NCI-H1694 treated with DMSO at 0.1 percent for 48 hours (cell line): ENCODE measurements around the gene CEP85L.

ENCODE experiments used
- DNase-seq: peaks from one replicate; lab custom pipeline; 2025; lab: John Stamatoyannopoulos, UW

The CEP85L gene

DNA sequence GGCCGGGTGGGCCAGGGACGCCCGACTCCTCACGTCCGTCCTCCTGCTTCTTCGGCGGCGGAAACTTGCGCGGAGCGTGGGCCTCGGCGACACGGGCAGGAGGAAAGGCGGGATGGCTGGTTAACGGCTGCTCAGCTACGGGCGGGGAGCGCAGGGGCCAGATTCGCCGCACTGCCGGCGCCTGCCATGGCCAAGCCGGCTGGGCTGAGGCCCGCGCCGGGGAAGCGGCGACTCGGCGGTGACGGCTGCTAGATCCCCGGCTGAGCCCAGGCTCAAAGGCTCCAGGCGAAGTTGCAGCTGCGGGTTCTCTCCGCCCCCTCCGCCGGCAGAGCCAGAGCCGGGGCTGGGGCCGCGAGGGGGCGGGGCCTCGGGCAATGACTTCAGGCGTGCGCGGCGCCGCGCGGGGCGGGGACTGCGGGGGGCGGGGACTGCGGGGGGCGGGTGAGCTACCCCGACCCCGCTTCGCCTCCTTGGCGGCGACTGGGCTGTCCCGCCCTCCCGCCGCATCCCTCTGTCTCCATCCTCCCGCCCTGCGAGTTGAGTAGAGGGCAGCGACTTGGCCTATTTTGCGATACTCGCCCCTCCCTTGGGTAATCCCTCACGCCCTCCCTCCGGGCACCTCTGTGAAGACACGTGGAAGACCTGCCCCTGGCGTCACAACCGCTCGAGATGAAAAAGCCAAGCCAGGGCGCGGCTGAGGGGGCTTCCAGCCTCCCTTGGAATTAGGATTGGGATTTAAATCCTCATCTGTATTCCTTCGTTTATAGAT lies at the start of gene CEP85L:
Gene CEP85L, minus strand, starts transcription at position 310 of the 769 bp plus-strand sequence. CDS start 322 bp downstream, outside the sequence.
- DNase-seq = peak; percentile 80

DNA sequence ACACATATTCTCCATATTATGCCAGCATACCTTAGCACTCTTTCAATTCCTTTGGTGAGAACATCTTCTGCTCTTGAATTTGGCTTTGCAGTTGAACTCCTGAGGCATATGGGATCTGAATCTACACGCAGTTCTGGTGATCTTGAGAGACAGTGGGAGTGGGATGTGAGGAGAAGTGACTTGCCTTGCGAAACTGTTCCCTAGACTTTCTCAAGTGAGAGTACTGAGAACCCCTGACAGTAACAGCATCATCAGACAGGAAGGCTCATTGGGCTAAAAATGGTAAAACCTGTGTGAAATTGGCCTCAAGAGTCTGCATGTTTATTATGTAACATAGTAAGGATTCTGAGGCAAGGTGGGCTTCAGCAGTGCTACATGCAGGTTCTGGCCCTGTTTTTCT lies 49.1 kb upstream of the CEP85L start:
- DNase-seq = no peak

DNA sequence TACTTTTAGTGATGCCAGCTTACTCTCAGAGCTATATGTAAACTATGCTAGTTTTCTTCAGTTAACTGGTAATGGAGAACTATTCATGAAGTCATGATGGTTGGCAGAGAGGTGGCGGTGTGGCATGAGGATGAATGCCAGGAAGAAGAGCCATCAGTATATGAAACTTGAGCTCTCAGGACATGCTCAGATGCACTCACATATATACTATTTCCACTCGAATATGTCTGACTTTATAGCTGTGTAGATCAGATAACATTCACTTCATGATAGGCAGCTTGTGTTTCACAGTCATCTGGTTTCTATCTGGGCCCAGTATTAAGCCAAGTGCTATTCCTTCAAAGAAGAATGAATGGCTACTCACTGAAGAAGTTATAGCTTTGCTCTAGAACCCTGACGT lies 46.2 kb upstream of the CEP85L start:
- DNase-seq = no peak

DNA sequence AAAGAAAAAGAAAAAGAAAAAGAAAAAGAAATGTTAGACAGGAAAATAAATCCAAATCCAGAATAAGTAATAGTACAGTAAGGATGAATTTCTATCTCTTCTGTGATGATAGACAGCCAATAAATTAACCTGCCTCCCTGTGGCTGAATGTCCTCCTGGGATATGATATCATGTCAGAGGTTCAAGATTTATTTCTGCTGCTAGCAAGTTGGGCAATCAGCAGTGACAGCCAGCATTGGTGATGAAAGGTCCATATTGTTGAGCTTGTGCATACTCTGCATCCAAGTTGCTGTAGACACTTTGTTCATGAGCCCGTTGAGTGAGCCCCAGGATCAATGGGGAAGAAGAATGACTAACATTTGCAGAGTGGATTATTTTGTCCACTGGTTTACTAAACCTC lies 44.9 kb upstream of the CEP85L start:
- DNase-seq = no peak

DNA sequence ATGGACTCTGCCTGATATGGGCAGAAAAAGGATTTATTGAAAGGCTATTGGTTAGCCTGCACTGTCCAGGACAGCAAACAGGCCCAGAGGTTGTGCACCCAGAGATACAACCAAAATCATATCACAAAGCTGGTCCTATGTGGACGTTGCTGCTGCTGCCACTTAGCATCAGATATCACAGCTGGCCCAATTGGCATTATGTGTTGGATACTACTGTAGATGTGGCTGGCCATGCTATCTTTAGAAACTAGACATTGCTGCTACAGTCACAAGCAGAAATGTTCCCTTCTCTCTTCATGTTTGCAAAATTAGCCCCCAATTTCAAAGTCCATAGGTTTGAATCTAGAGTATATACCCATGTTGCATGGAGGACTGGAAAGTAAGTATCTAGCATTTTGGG lies 42.2 kb upstream of the CEP85L start:
- DNase-seq = no peak

DNA sequence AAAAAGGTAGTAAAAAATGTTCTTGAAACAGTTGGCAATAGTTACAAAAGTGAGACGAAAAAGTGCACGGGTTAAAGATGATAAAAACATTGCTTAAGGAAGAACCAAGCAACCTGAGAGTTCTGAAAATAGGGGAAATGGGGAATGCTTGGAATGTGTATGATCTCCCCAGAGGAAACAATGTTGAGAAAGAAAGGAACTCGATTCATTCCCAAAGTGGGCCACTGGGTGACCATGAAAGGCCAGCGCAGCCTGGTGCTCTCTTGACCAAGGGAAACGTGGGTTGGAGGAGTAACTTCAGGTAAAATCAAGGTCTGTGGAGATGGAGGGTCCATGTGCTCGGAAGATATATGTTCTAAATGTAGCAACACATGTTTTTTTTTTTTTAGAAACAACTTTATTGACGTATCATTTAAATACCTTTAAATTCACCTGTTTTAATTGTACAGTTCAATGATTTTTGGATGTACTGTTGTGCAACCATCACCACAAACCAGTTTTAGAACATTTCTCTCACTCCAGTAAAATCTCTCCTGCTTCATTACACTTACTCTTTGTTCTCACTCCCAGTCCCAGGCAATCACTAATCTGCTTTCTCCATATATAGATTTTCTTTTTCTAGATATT lies 34.5 kb upstream of the CEP85L start:
- no peak for DNase-seq

DNA sequence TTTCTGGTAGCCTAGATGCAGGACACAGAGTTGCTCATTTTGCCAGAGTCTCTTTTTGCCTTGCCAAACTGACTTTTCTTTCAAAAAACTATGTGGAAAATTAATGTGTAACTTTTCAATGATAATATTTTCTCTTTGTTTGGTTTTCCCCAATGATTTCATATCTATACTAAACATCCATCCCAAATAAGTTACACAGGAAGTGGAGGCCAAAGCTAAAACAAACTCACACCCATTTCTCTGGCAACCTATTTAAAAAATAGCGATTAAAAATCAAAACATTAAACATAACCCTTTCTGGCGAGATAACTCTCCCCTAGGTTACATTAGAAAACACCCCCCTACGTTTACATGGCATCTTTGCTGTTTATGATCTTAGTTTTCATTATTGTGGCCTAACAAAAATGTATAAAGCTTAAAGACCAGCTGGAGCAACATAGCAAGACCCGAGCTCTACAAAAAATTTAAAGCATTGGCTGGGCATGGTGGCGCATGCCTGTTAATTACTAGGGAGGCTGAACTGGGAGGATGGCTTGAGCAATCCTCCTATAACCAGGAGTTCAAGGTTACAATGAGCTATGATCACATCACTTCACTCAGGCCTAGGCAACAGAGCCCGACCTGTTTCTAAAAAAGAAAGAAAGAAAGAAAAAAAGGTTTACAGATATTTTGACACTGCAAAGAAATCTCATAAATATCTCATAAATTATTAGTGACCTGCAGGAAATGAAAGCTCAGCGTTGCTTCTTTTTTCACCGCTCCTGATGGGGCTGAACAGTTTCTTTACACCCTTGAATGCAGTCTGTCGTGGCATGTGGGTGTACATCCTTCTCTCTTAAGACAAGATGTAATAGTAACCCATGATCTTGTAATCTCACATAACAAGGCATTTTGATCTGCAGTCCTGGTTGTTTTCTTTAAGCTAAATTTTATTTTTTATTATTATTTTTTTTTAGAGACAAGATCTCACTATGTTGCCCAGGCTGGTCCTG lies 32.8 kb upstream of the CEP85L start:
- DNase-seq = no peak

DNA sequence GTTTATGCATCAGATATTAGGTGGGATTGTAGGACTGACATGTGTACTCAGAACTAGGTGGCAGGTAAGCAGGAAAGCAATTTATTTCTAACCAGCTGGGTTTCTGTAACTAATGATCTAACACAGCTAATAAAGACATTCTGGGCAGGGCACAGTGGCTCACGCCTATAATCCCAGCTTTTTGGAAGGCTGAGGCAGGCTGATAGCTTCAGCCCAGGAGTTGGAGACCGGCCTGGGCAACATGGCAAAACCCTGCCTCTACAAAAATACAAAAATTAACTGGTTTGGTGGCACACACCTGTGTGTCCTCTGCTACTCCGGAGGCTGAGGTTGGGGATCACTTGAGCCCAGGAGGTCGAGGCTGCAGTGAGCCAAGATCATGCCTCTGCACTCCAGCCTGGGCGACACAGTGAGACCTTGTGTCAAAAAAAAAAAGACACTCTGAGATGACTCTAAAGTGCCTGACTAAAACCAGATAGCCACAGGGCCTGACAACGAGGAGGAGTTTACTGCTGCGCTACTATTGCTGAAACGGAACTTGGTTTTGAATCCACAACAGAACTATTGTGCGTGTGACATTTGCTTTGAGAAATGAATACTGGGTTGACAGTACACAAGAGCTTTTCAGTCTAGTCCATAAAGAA lies 29.2 kb upstream of the CEP85L start:
- no peak for DNase-seq

DNA sequence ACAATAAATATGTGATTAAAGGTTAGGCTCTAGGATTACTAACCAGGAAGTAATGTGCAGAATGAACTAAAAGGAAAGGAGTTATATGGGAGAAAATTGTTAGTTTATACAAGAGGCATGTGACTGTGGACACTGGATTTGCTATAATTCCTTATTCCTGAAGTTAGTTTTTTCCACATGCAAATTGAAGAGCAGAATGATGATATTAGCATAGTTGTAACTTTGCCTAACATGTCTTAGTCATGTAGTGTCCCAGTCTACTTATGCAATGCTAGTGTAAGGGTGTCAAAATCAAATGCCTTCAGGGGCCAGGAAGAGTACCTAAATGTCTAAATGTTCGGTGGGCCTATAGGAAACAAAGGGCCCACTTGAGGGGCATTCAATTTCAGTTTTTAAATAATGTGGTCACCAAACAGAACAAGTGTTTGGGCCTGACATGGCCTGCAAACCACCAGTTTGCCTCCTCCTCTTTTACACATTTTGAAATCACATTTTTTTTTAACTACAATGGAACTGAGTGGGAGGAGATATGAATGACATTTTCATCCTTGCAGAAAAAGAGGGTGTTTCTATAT lies 28.0 kb upstream of the CEP85L start:
- DNase-seq = no peak

DNA sequence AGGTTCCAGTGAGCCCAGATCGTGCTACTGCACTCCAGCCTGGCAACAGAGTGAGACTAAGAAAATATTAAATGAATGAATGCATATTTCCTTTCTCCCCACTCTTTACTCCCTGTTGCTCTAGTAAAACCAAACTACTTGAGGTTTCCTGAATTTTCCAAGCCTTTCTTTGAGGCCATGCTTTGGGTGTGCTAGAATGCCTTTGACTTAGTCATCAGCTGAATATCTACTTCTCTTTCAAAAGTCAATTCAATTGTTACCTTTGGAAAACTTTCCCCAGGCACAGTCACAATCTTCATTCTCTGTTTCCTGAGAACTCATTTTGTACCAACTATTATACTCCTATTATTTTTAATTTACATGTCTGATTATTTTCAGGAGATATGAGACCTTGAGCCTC lies 27.5 kb upstream of the CEP85L start:
- DNase-seq = no peak

DNA sequence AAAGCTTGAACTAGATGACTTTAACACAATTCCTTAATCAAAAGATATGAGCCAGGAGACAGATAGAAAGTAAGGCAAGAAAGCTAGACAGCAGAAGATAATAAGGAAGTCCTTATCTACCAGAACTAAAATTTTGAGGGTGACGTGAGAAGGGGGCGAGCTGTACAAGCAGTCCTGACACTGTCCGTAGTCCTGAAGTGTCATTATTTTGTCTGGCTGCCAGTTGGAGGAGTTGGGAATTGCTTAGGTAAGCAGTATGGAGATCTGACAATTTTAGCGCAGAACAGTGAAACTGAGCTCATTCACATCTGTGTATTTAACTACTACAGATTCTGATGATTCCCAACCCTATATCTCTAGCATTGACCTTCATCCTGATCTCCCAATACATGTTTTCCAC lies 25.8 kb upstream of the CEP85L start:
- DNase-seq = no peak

DNA sequence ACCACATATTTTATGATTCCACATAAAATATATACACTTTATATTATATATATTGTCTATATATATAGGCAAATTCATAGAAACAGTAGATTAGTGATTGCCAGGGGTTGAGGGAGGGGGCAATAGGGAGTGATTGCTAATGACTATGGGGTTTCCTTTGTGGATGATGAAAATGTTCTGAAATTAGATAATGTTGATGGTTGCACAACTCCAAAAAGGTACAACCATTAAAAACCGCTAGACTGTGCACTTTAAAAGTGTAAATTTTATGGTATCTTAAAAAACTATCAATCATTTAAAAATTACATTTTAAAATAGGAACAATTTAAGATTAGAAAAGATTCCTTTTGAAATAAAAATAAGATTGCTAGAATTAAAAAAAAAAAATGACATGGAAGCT lies 23.8 kb upstream of the CEP85L start:
- DNase-seq = no peak

DNA sequence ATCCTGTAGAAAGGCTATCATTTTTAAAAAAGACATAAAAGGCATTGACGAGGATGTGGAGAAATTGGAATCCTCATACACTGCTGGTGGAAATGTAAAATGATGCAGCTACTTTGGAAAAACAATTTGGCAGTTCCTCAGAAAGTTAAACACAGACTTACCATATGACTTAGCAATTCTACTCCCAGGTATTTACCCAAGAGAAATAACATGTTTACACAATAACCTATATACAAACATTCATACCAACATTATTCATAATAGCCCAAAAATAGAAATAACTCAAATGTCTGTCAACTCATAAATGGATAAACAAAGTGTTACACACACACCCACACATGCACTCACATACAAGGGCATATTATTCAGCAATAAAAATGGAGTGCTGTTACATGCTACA lies 23.4 kb upstream of the CEP85L start:
- no peak for DNase-seq

DNA sequence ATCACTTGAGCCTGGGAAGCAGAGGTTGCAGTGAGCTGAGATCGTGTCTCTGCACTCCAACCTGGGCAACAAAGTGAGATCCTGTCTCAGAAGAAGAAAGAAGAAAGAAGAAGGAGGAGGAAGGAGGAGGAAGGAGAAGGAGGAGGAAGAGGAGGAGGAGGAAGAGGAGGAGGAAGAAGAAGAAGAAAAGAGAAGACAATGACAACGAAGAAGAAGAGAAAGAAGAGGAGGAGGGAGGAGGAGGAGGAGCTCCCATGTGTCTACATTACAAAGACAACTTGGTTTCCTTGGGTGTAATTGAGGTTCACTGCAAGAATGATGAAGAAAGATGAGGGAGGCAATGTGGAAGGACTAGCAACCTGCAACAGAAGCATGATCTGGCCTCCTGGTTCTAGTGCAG lies 21.3 kb upstream of the CEP85L start:
- no peak for DNase-seq

DNA sequence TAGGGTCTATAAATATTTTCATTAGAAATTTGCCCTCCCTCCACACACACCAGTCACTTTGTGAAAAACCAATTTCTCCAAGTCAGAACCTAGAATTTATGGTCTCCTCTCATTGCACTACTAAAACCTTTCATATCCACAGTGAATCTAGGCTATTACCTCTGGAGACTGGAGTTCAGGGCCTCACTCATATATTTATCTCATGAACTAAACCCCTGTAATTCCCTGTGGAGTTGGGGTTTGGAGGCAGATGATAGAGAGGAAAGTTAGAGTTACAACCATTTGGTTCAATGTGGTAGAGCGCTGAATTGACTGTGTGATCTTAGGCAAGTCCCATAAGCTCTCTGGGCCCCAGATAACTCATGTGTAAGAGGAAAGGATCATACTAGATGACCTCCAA lies 18.2 kb upstream of the CEP85L start:
- no peak for DNase-seq

DNA sequence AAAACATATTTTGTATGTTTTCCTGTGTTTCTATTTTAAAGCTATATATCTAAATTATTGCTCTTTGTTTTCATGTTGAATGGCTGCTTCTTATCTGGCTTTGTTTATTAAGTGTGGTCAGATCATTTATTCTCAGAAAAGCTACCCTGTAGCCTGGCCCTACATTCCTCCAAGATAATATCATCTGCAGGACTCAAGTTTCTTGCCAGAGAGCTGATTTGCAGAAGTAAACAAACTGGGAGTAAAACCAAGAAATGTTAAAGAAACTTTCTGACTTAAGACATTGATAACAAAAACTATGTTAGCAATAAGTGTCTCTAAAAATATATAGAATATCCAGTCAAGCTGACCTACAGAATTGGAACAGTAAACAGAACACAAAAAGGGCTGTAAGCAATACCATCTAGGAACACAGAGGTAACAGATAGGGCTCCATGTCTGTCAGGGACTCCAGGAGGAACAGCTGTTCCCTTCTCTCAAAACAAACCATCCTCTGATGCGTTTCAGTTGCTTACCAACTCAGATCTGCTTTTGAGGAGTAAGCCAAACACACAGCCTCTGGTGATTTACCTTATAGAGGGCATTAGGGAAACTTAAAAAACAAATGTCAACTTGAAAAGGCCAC lies 17.5 kb upstream of the CEP85L start:
- DNase-seq = peak; percentile 22

DNA sequence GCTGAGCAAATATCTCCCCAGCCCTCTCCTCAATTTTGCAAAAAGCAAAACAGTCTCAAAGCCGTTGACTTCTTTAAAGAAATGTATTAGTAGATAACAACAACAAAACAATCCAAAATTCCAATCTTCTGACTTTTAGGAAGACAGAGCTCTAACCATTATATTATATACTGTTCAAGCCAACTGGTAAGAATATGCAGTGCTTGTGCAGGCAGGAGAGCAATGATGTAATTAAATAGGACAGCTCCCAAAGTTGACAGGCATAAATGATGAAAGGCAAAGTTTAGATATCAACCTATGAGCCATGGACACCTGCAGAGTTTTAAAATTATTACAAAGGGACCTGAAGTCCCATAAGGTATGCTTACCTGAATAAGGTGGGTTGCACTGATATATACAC lies 16.6 kb upstream of the CEP85L start:
- DNase-seq = no peak

DNA sequence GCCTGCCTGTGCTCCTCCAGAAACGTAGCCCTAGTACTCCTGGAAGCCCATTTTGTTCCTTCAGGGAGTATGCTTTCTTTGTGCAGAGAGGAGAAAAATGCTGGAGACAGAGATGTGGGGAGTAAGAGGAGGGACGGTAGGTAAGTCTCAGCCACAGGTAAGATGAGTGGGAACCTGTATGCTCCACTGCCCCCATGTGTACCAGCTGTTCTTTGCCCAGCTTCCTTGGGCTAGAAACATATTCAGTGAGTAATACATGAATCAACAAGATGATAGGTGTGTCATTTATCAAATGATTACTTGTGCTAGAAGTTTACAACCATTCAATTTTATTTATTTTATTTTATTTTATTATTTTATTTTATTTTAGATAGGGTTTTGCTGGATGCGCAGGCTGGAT lies 13.6 kb upstream of the CEP85L start:
- no peak for DNase-seq

DNA sequence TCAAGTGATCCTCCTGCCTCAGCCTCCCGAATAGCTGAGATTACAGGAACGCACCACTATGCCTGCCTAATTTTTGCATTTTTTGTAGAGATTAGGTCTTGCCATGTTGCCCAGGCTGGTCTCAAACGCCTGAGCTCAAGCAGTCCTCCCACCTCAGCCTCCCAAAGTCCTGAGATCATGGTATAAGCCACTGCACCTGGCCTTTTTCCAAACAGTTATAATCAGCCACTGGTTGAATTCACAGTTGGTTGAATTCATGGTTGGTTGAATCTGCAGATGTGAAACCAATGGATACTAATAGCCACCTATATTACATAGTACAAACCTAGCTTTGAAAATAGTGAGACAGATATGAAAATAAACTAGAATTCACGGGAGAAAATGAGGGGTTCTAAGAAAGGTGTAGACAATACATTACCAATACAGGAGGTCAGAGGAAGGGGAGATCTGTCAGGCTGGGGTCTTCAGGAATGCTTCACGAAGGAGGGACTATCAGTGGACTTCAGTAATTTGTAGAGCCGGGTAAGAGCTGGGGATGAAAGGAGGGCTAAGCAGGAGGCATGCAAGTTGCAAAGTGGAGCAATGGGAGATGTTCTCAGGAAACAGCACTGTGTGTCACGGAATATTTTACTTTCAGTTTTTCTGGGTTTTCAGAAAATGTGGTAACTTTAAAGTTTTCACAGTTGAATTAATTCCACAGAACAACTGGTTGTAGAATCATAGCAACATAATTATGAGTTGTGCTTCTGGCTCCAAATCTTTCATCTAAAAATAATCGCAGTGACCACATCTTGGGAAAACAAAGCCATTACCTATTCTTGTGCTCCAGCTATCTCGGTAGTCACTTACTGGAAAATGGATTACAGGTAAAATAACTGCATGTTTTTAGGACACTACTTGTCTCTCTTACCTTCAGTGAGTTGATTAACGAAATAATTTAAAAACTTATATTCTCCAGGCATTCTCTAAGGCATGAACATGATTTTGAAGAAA lies 12.9 kb upstream of the CEP85L start:
- DNase-seq = no peak

DNA sequence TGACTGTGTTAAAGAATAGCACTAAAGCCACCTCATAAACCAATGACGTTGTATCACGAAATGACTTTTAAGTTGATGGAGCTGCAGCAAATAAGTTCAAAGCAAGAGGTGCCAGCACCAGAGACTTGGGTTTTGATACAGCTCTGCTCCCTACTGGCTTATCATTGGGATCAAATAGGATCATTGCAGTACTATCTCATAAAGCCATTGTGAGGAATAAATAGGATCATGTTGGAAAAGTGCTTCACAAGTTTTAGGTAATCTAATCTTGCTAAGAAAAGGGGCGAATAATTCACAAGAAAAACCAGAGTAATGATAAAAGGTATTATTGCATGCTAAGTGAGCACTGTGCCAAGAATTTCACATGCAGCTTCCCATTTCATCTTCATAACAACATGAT lies 10.4 kb upstream of the CEP85L start:
- DNase-seq = no peak
